Motor neuron (in vitro differentiated cells): ENCODE data around the gene ASTN2. TPM values are rescaled to one million over a fixed set of nuclear protein-coding genes. Genes with fewer than 3 reads are reported as not detected.

ENCODE experiments used
- ATAC-seq, 8 experiments: fragments of 200-7000 bp; cut with Tn5 transposase; replicated peaks in 6 of 8; 2 replicates each; pipeline ENCODE4 v1.8.0; 2021; ENCODE audit warnings: mild to moderate bottlenecking in 8 of 8, moderate library complexity in 8 of 8
- H3K27ac ChIP-seq, 2 donors: fragments of 250-450 bp; sonication (Bioruptor Pico); 2 replicates each; pipeline ENCODE4 v1.9.0; 2021; ENCODE audit warnings: antibody characterized with exemption in 2 of 2, mild to moderate bottlenecking in 2 of 2, moderate library complexity in 1 of 2
- H3K4me1 ChIP-seq, 2 donors: fragments of 250-450 bp; sonication (Bioruptor Pico); replicated peaks in 1 of 2; 2 replicates each; pipeline ENCODE4 v1.6.1; 2021; ENCODE audit warnings: antibody characterized with exemption in 2 of 2, mild to moderate bottlenecking in 2 of 2, moderate library complexity in 1 of 2
- H3K4me3 ChIP-seq, 5 donors: fragments of 250-450 bp; sonication (Bioruptor Pico); 2 replicates each; pipeline ENCODE4 v1.9.0; 2021; ENCODE audit warnings: antibody characterized with exemption in 5 of 5, mild to moderate bottlenecking in 5 of 5, moderate library complexity in 4 of 5
- WGBS, 10 experiments: fragments of 450-650 bp; shearing (Covaris generic); methylation state at CpG; one replicate each; pipeline ENCODE4 v1.0.0; 2022; 5-methylcytosine and 5-hydroxymethylcytosine counted together
- in situ Hi-C, 9 experiments: fragments of 400-800 bp; cut with MboI; loops; one replicate each; pipeline ENCODE4 v1.15.0; 2021; ENCODE audit warnings: low sequenced_read_pairs in 9 of 9, low pct_unique_long_range_greater_than_20kb in 2 of 9; ENCODE audit not compliant: unreplicated experiment in 9 of 9
- total RNA-seq, 8 experiments: library from RNA; unstranded; fragments of 300-600 nt; gene quantifications; 2 replicates each; pipeline versions ENCODE4 v1.2.3 to v1.2.4, GENCODE V29; 2022

Gene ASTN2
- total RNA-seq, 8 experiments from 2014 or later, result 13.6 to 54.6 (median 17.9) TPM

GRCh38 chr9:116547729-116548426, 867.0 kb downstream of the ASTN2 start:
- in situ Hi-C loops, result no loop called here
- Histone ChIP-seq H3K4me1 (peaks cover 0 to 2% of the 10 kb centered on the region in 2 donors), H3K27ac (no peak overlapping the region), H3K4me3 (no peak overlapping the region)
- no peak for ATAC-seq
- WGBS, 10 experiments, result 44 to 92% (median 80%) methylated on average over 1 to 5 of the region's 11 CpGs; no CpG with 5 or more reads in 1 of the 10 experiments

GRCh38 chr9:116546711-116547581, 867.9 kb downstream of the ASTN2 start:
- Histone ChIP-seq H3K4me3 (no peak overlapping the region), H3K4me1 (peaks cover 0 to 2% of the 10 kb centered on the region in 2 donors), H3K27ac (no peak overlapping the region)
- in situ Hi-C loops, result no loop called here
- no peak for ATAC-seq
- WGBS, 10 experiments, result 77 to 100% (median 86%) methylated on average over 3 to 6 of the region's 7 CpGs; no CpG with 5 or more reads in 2 of the 10 experiments

GRCh38 chr9:116544896-116545295, 870.0 kb downstream of the ASTN2 start:
- 40 to 100% (median 60%) methylated on average over 1 of the region's 2 CpGs; no CpG with 5 or more reads in 7 of the 10 experiments for WGBS, 10 experiments
- Histone ChIP-seq H3K4me3 (no peak overlapping the region), H3K4me1 (no peaks in the 10 kb centered on the region), H3K27ac (no peak overlapping the region)
- no peak for ATAC-seq
- in situ Hi-C loops, result no loop called here

GRCh38 chr9:116543731-116544400, 871.0 kb downstream of the ASTN2 start:
- in situ Hi-C loops, result no loop called here
- 8 to 95% (median 68%) methylated on average over 1 to 6 of the region's 8 CpGs for WGBS, 10 experiments
- peak in 2 of 8 experiments; percentile 64 to 88 for ATAC-seq

GRCh38 chr9:116541402-116541801, 873.5 kb downstream of the ASTN2 start:
- in situ Hi-C loops, result no loop called here
- no peak for ATAC-seq
- no peaks in the 10 kb centered on the region for H3K4me1 ChIP-seq
- no peak overlapping the region for H3K27ac ChIP-seq
- H3K4me3 ChIP-seq, result no peak overlapping the region

More at GRCh38 chr9:116543731-116544400, 871.0 kb downstream of the ASTN2 start:
- H3K4me1 ChIP-seq, result no peaks in the 10 kb centered on the region
- H3K4me3 ChIP-seq, result no peak overlapping the region
- H3K27ac ChIP-seq, result no peak overlapping the region

GRCh38 chr9:116539549-116539948, 875.3 kb downstream of the ASTN2 start:
- in situ Hi-C loops, result no loop called here
- ATAC-seq, result no peak
- WGBS, 10 experiments, result 56 to 100% (median 86%) methylated on average over 1 to 6 of the region's 6 CpGs
- H3K27ac ChIP-seq, result no peak overlapping the region
- H3K4me1 ChIP-seq, result no peaks in the 10 kb centered on the region
- no peak overlapping the region for H3K4me3 ChIP-seq

- in situ Hi-C loops, result no loop called here
- Histone ChIP-seq H3K27ac (no peak overlapping the region), H3K4me3 (no peak overlapping the region), H3K4me1 (no peaks in the 10 kb centered on the region)
- no peak for ATAC-seq
- 0 to 83% (median 43%) methylated on average over 1 of the region's 1 CpG; no CpG with 5 or more reads in 2 of the 10 experiments for WGBS, 10 experiments
These were observed 889.2 kb downstream of the ASTN2 start for GRCh38 chr9:116525611-116526010.

GRCh38 chr9:116524778-116525470, 889.9 kb downstream of the ASTN2 start:
- Histone ChIP-seq H3K4me1 (no peaks in the 10 kb centered on the region), H3K27ac (no peak overlapping the region), H3K4me3 (no peak overlapping the region)
- in situ Hi-C loops, result no loop called here
- ATAC-seq, result no peak
- 60 to 100% (median 85%) methylated on average over 1 to 3 of the region's 3 CpGs; no CpG with 5 or more reads in 2 of the 10 experiments for WGBS, 10 experiments

- no peak for ATAC-seq
- H3K4me1 ChIP-seq, result no peaks in the 10 kb centered on the region
- H3K27ac ChIP-seq, result no peak overlapping the region
- 20 to 100% (median 81%) methylated on average over 1 to 2 of the region's 2 CpGs; no CpG with 5 or more reads in 2 of the 10 experiments for WGBS, 10 experiments
- no peak overlapping the region for H3K4me3 ChIP-seq
- in situ Hi-C loops, result no loop called here
These were observed 894.6 kb downstream of the ASTN2 start for GRCh38 chr9:116520218-116520617.

GRCh38 chr9:116516456-116516855, 898.4 kb downstream of the ASTN2 start:
- Histone ChIP-seq H3K4me3 (no peak overlapping the region), H3K27ac (no peak overlapping the region), H3K4me1 (no peaks in the 10 kb centered on the region)
- ATAC-seq, result no peak
- in situ Hi-C loops, result no loop called here
- 0 to 80% (median 33%) methylated on average over 1 of the region's 1 CpG; no CpG with 5 or more reads in 7 of the 10 experiments for WGBS, 10 experiments

GRCh38 chr9:116515541-116515940, 899.3 kb downstream of the ASTN2 start:
- Histone ChIP-seq H3K27ac (no peak overlapping the region), H3K4me3 (no peak overlapping the region), H3K4me1 (no peaks in the 10 kb centered on the region)
- no peak for ATAC-seq
- in situ Hi-C loops, result no loop called here

- in situ Hi-C loops, result no loop called here
- Histone ChIP-seq H3K4me3 (no peak overlapping the region), H3K4me1 (no peaks in the 10 kb centered on the region), H3K27ac (no peak overlapping the region)
- WGBS, 10 experiments, result 60 to 100% (median 94%) methylated on average over 1 to 2 of the region's 4 CpGs; no CpG with 5 or more reads in 3 of the 10 experiments
- no peak for ATAC-seq
These were observed 908.2 kb downstream of the ASTN2 start for GRCh38 chr9:116506685-116507084.
